Measurements from ENCODE around the gene GJC2. TPM values are rescaled to one million over a fixed set of nuclear protein-coding genes. Genes with fewer than 3 reads are reported as not detected.

GJC2 gene
- total RNA-seq, 2 donors from 2014 or later = 1.9 to 4.1 TPM

DNA sequence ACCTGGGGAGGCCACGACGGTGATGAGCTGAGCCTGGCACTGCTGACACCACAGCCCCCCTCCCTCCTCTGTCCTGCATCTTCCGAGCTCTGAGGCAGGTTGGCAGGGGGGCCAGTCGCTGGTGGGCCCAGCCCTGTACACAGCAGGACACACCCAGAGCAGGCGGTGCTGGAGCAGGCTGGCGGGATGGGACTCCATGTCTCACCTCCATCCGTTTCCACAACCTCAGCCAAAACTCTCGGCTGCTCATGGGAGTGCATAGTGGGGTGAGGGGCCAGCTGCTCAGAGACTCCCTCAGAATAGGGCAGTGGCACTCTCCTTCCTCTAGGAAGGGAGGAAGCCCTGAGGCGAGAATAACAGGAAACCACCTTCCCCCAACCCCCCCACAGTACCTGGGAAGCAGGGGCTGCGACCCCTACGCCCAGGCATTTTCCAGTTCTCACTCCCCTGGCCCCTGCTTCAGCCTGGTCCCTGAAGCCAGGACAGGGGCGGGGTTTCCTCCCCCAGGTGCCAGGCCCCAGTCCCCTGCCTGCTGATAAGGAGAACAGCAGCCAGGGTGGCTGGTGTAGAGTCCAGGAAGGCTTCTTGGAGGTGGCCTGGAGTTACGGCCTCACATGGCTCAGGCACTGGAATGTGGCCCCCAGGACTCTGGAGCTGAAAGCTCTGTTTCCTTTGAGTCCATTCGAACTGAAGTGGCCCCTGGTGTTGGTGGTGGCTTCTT is 12.7 kb downstream of the GJC2 start:
- Histone ChIP-seq H3K4me3 (no peak overlapping the region), H3K27me3 (replicated peaks; ENCODE audit: insufficient read depth) (no peaks in the 10 kb centered on the region), H3K36me3 (no peaks in the 10 kb centered on the region), H3K27ac (peak overlapping the region in 1 of 2 donors; percentile 31), H3K9me3 (no peaks in the 10 kb centered on the region), H3K4me1 (replicated peaks) (peaks cover 5% of the 10 kb centered on the region)
- 21% methylated on average over 14 of the region's 14 CpGs for WGBS
- no peak for DNase-seq (ENCODE audit: low spot score)
- intact Hi-C loops (cut with DNase I) = loop anchor here (10.0 kb wide), 1 partner anchor 322 kb away; the partner anchor contains the start of gene RNF187
- TF ChIP-seq POLR2AphosphoS5 (IDR thresholded peaks at IDR 0.05) (no peak), POLR2A (IDR thresholded peaks at IDR 0.05) (no peak)
- TF ChIP-seq, protein P1, sequence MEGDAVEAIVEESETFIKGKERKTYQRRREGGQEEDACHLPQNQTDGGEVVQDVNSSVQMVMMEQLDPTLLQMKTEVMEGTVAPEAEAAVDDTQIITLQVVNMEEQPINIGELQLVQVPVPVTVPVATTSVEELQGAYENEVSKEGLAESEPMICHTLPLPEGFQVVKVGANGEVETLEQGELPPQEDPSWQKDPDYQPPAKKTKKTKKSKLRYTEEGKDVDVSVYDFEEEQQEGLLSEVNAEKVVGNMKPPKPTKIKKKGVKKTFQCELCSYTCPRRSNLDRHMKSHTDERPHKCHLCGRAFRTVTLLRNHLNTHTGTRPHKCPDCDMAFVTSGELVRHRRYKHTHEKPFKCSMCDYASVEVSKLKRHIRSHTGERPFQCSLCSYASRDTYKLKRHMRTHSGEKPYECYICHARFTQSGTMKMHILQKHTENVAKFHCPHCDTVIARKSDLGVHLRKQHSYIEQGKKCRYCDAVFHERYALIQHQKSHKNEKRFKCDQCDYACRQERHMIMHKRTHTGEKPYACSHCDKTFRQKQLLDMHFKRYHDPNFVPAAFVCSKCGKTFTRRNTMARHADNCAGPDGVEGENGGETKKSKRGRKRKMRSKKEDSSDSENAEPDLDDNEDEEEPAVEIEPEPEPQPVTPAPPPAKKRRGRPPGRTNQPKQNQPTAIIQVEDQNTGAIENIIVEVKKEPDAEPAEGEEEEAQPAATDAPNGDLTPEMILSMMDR (IDR thresholded peaks at IDR 0.05) = no peak

DNA sequence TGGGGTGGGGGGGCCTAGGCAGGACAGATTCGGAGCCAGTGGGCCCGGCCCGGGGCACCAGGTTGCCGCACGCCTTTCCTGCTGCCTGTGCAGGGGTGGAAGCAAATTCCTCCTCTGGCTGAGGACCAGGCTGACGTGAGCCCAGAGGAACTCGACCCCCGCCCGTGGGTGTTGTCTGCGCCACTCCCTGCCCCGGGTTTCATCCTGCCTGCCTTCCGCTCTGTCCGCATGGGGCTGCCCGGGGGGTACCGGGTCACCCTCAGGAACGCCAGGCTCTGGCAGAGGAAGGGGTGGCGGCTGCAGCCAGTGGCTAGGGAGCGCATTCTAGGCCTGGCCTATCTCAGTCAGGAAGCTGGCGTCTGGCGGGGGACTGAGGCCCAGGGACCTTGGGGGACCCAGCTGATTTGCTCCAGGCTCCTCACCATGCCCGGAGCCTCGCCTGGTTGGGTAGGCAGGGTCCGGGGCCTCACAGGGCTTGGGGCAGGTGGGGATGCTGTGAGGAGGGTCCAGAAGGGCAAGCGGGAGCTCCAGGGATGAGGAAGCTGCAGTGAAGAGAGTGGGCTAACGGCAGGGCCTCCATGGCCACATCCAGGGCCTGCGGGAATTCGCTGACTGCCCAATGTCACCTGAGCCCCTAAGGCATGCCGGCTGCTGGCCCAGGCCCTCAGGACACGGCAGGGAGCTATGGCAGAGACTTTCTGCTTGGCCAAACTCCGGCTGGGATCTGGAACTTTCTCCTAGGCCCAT is 13.4 kb downstream of the GJC2 start:
- TF ChIP-seq, protein P1 (IDR thresholded peaks at IDR 0.05) = no peak
- peak; percentile 65 for TF ChIP-seq POLR2A (IDR thresholded peaks at IDR 0.05)
- TF ChIP-seq POLR2AphosphoS5 (IDR thresholded peaks at IDR 0.05) = no peak
- Histone ChIP-seq H3K36me3 (no peaks in the 10 kb centered on the region), H3K4me3 (no peak overlapping the region), H3K27ac (peak overlapping the region in 1 of 2 donors; percentile 31), H3K4me1 (replicated peaks) (peaks cover 5% of the 10 kb centered on the region), H3K9me3 (no peaks in the 10 kb centered on the region), H3K27me3 (replicated peaks; ENCODE audit: insufficient read depth) (no peaks in the 10 kb centered on the region)
- DNase-seq (ENCODE audit: low spot score) = no peak
- 30% methylated on average over 28 of the region's 30 CpGs for WGBS
- intact Hi-C loops (cut with DNase I) = loop anchor here (10.0 kb wide), 1 partner anchor 322 kb away; the partner anchor contains the start of gene RNF187

DNA sequence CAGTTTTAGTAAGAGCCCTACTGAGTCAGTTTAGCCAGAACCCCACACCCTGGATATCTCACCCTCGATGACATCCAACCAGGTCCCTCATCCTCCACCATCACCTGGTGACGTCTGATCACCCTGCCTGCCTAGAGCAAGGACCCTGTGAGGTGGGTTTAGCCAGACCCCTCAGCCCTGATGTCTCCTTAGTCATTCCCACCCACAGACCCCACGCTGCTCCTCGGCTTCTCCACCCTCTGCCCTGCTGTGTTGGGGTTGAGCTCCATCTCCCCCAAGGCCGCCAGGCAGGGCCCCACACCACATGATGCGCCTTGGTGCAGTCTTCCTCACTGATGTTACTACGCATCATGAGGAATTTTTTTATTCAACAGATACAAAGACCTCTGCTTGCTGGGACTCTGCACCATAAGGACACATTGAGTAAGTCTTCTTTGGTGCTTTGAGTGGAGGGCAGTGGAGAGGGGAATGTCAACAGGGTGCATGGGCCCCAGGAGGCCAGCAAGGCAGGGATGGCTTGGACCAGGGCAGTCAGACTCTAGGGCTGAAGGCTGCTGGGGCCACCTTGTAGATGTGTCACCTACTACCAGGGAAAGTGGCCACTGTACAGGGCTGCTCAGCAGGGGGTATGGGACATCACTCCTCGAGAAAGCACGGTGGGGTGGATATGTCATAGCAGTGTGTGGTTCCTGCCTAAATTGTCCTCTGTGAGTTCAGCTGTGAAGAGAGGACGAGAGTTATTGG is 14.2 kb downstream of the GJC2 start:
- Histone ChIP-seq H3K36me3 (no peaks in the 10 kb centered on the region), H3K9me3 (no peaks in the 10 kb centered on the region), H3K27ac (peak overlapping the region in 1 of 2 donors; percentile 31), H3K4me3 (no peak overlapping the region), H3K4me1 (replicated peaks) (peaks cover 5% of the 10 kb centered on the region), H3K27me3 (replicated peaks; ENCODE audit: insufficient read depth) (no peaks in the 10 kb centered on the region)
- TF ChIP-seq POLR2AphosphoS5 (IDR thresholded peaks at IDR 0.05) = no peak
- TF ChIP-seq POLR2A (IDR thresholded peaks at IDR 0.05) = no peak
- TF ChIP-seq, protein P1 (IDR thresholded peaks at IDR 0.05) = no peak
- DNase-seq (ENCODE audit: low spot score) = no peak
- WGBS = 94% methylated on average over 10 of the region's 10 CpGs
- intact Hi-C loops (cut with DNase I) = loop anchor here (10.0 kb wide), 1 partner anchor 321 kb away; the partner anchor contains the start of gene RNF187

DNA sequence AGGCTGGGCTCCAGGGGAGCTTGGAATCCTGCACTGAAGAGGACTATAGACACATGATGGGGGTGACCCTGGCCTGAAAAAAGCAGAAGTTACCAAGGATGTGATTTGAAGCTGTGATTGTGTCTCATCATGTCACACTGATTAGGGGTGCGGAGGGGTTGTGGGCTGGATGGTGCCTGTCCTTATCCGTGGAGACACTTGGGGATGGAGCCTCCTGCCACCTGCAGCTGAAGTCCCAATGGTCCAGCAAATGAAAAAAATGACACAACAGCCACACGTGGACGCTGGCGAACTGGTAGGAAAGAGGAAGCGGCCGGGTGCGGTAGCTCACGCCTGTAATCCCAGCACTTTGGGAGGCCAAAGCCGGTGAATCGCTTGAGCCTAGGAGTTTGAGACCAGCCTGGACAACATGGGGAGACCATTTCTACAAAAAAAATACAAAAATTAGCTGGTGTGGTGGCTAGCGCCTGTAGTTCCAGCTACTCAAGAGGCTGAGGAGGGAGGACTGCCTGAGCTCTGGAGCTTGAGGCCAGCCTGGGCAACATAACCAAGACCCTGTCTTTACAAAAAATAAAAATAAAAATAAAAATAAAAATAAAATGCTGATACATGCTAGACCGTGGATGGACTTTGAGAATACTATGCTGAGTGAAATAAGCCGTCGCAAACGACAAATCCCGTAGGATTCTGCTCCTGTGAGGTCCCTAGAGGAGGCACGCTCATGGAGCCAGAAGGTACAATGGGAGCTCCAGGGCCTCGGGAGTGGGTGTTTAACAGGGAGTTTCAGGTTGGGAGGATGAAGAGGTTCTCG is 15.0 kb downstream of the GJC2 start:
- Histone ChIP-seq H3K36me3 (no peaks in the 10 kb centered on the region), H3K4me3 (peak overlapping the region; percentile 67 to 92), H3K27me3 (replicated peaks; ENCODE audit: insufficient read depth) (no peaks in the 10 kb centered on the region), H3K4me1 (replicated peaks) (peaks cover 5% of the 10 kb centered on the region), H3K27ac (peak overlapping the region; percentile 92 to 99), H3K9me3 (no peaks in the 10 kb centered on the region)
- intact Hi-C loops (cut with DNase I) = loop anchor here (10.0 kb wide), 1 partner anchor 320 kb away; the partner anchor contains the start of gene RNF187
- no peak for DNase-seq (ENCODE audit: low spot score)
- WGBS = 56% methylated on average over 20 of the region's 20 CpGs
- TF ChIP-seq, protein P1 (IDR thresholded peaks at IDR 0.05) = no peak
- TF ChIP-seq POLR2AphosphoS5 (IDR thresholded peaks at IDR 0.05) (no peak), POLR2A (IDR thresholded peaks at IDR 0.05) (no peak)

Data from prostate gland (tissue), 2 donors.